Activated CD8-positive, alpha-beta T cell treated with anti-CD3 and anti-CD28 coated beads for 36 hours (primary cell): ENCODE results near the gene TOPBP1. TPM values are rescaled to one million over a fixed set of nuclear protein-coding genes. Genes with fewer than 3 reads are reported as not detected.

Experiments used
- ATAC-seq: fragments of 200-7000 bp; cut with Tn5 transposase; one replicate; pipeline ENCODE4 v1.10.0; 2021; ENCODE audit warnings: mild to moderate bottlenecking, moderate library complexity
- CTCF ChIA-PET: fragments of 350-600 bp; sonication (Branson Sonifier 250); formaldehyde crosslinking; loops from one replicate; lab custom pipeline; 2021; ENCODE audit warnings: antibody characterized with exemption; lab: Charles Lee
- POLR2A ChIA-PET: fragments of 350-600 bp; sonication (Branson Sonifier 250); formaldehyde crosslinking; loops from one replicate; lab custom pipeline; 2021; ENCODE audit warnings: antibody characterized with exemption; lab: Charles Lee
- DNase-seq: peaks from one replicate; pipeline ENCODE4 v3.0.0-alpha.2; 2020
- H3K27ac Mint-ChIP-seq: one replicate; pipeline ENCODE4 v1.8.0; 2021; ENCODE audit warnings: mild to moderate bottlenecking, mixed read lengths
- H3K27me3 Mint-ChIP-seq: one replicate; pipeline ENCODE4 v1.8.0; 2021; ENCODE audit warnings: mixed read lengths
- H3K36me3 Mint-ChIP-seq: one replicate; pipeline ENCODE4 v1.8.0; 2021; ENCODE audit warnings: low read depth, mixed read lengths
- H3K4me1 Mint-ChIP-seq: one replicate; pipeline ENCODE4 v1.8.0; 2021; ENCODE audit warnings: low read depth, mixed read lengths
- H3K4me3 Mint-ChIP-seq: one replicate; pipeline ENCODE4 v1.8.0; 2021; ENCODE audit warnings: mild to moderate bottlenecking, moderate library complexity, mixed read lengths
- H3K9me3 Mint-ChIP-seq: one replicate; pipeline ENCODE4 v1.8.0; 2021; ENCODE audit warnings: mixed read lengths
- intact Hi-C: fragments of 100-400 bp; cut with micrococcal nuclease; formaldehyde crosslinking; loops from one replicate; pipeline ENCODE4 v1.10.0; 2022
- total RNA-seq, 2 experiments: library from RNA; stranded (reverse); gene quantifications; one replicate each; pipeline ENCODE4 v1.2.3, GENCODE V29; 2021
- TF ChIP-seq, protein P1 (sequence below): fragments of 200-600 bp; IDR thresholded peaks from one replicate; pipeline ENCODE4 v1.8.0; 2022; ENCODE audit warnings: antibody characterized with exemption, mild to moderate bottlenecking

TOPBP1 gene
- total RNA-seq, 2 experiments from 2014 or later = 80.1 to 83.5 TPM

- ChIA-PET POLR2A (no interaction called here), CTCF (no interaction called here)
- H3K36me3 Mint-ChIP-seq = no peaks in the 10 kb centered on the region
- no peaks in the 10 kb centered on the region for H3K27me3 Mint-ChIP-seq
- peaks cover 6% of the 10 kb centered on the region for H3K4me1 Mint-ChIP-seq
- no peaks in the 10 kb centered on the region for H3K9me3 Mint-ChIP-seq
- intact Hi-C loops = no loop called here
- no peak overlapping the region for H3K27ac Mint-ChIP-seq
- no peak for ATAC-seq
- H3K4me3 Mint-ChIP-seq = no peak overlapping the region
- TF ChIP-seq, protein P1, sequence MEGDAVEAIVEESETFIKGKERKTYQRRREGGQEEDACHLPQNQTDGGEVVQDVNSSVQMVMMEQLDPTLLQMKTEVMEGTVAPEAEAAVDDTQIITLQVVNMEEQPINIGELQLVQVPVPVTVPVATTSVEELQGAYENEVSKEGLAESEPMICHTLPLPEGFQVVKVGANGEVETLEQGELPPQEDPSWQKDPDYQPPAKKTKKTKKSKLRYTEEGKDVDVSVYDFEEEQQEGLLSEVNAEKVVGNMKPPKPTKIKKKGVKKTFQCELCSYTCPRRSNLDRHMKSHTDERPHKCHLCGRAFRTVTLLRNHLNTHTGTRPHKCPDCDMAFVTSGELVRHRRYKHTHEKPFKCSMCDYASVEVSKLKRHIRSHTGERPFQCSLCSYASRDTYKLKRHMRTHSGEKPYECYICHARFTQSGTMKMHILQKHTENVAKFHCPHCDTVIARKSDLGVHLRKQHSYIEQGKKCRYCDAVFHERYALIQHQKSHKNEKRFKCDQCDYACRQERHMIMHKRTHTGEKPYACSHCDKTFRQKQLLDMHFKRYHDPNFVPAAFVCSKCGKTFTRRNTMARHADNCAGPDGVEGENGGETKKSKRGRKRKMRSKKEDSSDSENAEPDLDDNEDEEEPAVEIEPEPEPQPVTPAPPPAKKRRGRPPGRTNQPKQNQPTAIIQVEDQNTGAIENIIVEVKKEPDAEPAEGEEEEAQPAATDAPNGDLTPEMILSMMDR = no peak
- no peak for DNase-seq
Observed at GRCh38 chr3:133695560-133696171, 33.9 kb upstream of the TOPBP1 start.

DNA sequence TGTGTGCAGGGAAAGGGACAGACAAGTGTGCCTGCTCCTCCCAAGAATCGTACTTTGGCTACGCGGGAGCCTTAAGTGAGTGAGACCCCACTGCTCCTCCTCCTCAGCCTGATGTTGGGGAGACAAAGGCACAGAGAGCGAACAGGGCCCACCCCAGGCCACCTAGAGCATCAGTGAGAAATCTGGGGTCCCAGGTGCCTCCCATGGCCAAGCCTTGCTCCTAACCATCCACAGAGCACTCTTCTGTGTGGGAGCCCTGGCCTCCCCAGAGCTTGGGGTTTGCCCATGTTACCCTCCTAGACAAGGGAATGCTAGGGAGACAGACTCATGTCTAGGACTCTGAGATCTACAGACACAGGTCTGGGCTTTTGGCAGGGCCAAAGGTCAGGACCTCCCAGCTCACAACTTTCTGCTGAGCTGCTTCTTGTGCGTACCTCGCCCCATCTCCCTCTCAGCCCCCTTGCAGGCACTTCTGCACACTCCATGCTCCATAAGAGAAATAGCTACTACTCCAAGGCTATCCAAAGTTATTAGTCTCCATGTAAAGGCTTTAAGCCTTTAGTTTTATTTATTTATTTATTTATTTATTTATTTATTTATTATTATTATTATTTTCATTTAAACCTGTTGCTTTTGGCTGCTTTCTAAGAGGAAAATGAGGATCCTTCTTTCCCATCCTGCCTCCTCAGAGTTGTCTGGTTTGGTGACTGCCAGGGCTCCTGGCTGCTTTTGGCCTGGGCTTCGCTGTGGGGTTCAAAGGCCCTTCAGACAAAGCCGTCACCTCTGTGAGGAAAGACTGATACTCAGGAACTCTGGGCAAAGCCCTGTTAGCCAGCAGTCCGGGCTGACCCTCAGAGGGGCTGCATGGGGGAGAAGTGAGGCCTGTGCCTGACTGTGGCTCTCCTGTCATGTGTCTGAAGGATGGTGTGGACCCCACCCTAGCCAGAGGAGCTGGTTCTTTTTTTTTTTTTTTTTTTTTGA lies 32.8 kb upstream of the TOPBP1 start:
- ATAC-seq = no peak
- no peak overlapping the region for H3K27ac Mint-ChIP-seq
- POLR2A ChIA-PET = no interaction called here
- intact Hi-C loops = no loop called here
- no peaks in the 10 kb centered on the region for H3K36me3 Mint-ChIP-seq
- H3K4me1 Mint-ChIP-seq = peaks cover 6% of the 10 kb centered on the region
- H3K4me3 Mint-ChIP-seq = no peak overlapping the region
- TF ChIP-seq, protein P1 = no peak
- CTCF ChIA-PET = no interaction called here
- H3K9me3 Mint-ChIP-seq = no peaks in the 10 kb centered on the region
- no peak for DNase-seq
- H3K27me3 Mint-ChIP-seq = no peaks in the 10 kb centered on the region

DNA sequence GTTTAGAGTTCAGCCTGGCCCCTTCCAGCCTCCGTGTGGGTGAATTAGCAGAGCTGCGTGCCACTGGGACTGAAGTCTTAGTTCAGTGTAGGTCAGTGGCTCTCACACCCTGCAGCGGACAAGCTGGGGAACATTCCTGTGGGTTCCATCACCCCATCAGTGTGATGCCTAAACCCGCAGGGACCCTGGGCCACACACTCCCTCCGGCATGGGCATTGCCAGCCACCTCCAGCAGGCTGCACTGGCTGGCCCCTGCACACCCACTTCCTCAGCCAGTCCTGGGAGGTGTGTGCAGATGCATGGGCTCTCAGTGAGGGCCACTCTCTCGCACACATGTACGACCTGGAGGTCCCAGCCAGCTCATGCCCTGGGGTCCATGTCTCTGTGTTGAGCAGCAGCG lies 32.1 kb upstream of the TOPBP1 start:
- Mint-ChIP-seq H3K4me1 (peaks cover 6% of the 10 kb centered on the region), H3K27me3 (no peaks in the 10 kb centered on the region), H3K4me3 (no peak overlapping the region), H3K27ac (no peak overlapping the region), H3K9me3 (no peaks in the 10 kb centered on the region), H3K36me3 (no peaks in the 10 kb centered on the region)
- TF ChIP-seq, protein P1 = no peak
- DNase-seq = no peak
- CTCF ChIA-PET = no interaction called here
- intact Hi-C loops = no loop called here
- no peak for ATAC-seq
- POLR2A ChIA-PET = no interaction called here

DNA sequence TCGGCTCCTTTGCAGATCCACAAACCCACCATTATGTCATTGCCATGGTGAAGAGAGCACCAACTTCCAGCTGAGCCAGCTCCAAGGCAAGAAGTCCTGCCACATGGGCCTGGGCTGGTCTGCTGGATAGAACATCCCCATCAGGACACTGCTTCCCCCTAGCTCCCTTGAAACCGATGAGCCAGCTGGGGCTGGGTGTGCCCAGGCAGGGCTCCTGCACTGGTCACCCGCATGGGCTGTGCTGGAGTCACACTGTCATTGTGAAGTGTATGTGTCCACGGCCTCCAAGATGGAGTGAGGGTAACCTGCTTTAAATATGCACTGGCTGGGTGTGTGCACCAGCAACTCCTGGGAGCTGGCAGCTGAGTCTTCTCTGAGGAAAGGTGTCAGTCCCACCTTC lies 31.0 kb upstream of the TOPBP1 start:
- ATAC-seq (no peak), DNase-seq (no peak)
- Mint-ChIP-seq H3K4me1 (peaks cover 6% of the 10 kb centered on the region), H3K4me3 (no peak overlapping the region), H3K27ac (no peak overlapping the region), H3K36me3 (no peaks in the 10 kb centered on the region), H3K9me3 (no peaks in the 10 kb centered on the region), H3K27me3 (no peaks in the 10 kb centered on the region)
- ChIA-PET POLR2A (no interaction called here), CTCF (interaction anchor here (1.3 kb wide), 1 partner anchor 125 kb away, joined by 3 read pairs; no protein-coding TSS in a partner anchor)
- TF ChIP-seq, protein P1 = no peak
- intact Hi-C loops = no loop called here
